ENCODE measurements around the gene TRIM44. TPM values are rescaled to one million over a fixed set of nuclear protein-coding genes. Genes with fewer than 3 reads are reported as not detected.
"Not testable (repeated sequence)": the region's sequence is repeated elsewhere in the genome, so short reads cannot be mapped to it uniquely, and the experiment has no call there.

The TRIM44 gene
- total RNA-seq, 1 experiment from 2014 or later, result 33.4 TPM

- H3K9me2 ChIP-seq (ENCODE audit: insufficient read depth); H3K27me3 ChIP-seq (ENCODE audit: insufficient read depth, low read length); POLR2A ChIA-PET; RAD21 ChIA-PET (ENCODE audit: low non-redundant PET in 1 of 2, low total read pairs in 2 of 2, uncharacterized antibody in 2 of 2, unreplicated experiment in 2 of 2); H4K20me1 ChIP-seq (ENCODE audit: insufficient read depth); H3K36me3 ChIP-seq (ENCODE audit: control insufficient read depth in 1 of 2, insufficient read depth in 2 of 2, low read length in 2 of 2); DNase-seq (ENCODE audit: low read depth, low spot score); intact Hi-C loops (cut with micrococcal nuclease); BruUV-seq (replicated peaks); H3K4me3 ChIP-seq (replicated peaks in 1 of 2; ENCODE audit: low read depth in 1 of 2, low read length in 2 of 2); H3K4me2 ChIP-seq (ENCODE audit: low read length); ATAC-seq; CTCF ChIA-PET; H3K79me2 ChIP-seq (ENCODE audit: insufficient read depth, low read length); H3K9me3 ChIP-seq (ENCODE audit: control insufficient read depth in 1 of 2, insufficient read depth in 1 of 2, low read depth in 1 of 2, low read length in 2 of 2); H3K9ac ChIP-seq (ENCODE audit: low read length); H2AFZ ChIP-seq (ENCODE audit: low read depth, low read length, poor library complexity, severe bottlenecking); H3K4me1 ChIP-seq (ENCODE audit: control insufficient read depth in 1 of 2, insufficient read depth in 2 of 2, low read length in 2 of 2); H3K27ac ChIP-seq (ENCODE audit: low read depth, low read length): not testable (repeated sequence)
Observed at GRCh38 chr11:35777241-35777640, 114.7 kb downstream of the TRIM44 start.

DNA sequence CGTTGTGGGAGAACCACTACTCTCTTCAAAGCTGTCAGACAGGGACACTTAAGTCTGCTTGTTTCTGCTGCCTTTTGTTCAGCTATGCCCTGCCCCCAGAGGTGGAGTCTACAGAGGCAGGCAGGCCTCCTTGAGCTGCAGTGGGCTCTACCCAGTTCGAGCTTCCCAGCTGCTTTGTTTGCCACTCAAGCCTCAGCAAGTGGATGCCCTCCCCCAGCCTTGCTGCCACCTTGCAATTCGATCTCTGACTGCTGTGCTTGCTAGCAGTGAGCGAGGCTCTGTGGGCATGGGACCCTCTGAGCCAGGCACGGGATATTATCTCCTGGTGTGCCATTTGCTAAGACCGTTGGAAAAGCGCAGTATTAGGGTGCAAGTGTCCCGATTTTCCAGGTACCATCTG, 116.4 kb downstream of the TRIM44 start:
- RAD21 ChIA-PET (ENCODE audit: low non-redundant PET in 1 of 2, low total read pairs in 2 of 2, uncharacterized antibody in 2 of 2, unreplicated experiment in 2 of 2), result not testable (repeated sequence)

DNA sequence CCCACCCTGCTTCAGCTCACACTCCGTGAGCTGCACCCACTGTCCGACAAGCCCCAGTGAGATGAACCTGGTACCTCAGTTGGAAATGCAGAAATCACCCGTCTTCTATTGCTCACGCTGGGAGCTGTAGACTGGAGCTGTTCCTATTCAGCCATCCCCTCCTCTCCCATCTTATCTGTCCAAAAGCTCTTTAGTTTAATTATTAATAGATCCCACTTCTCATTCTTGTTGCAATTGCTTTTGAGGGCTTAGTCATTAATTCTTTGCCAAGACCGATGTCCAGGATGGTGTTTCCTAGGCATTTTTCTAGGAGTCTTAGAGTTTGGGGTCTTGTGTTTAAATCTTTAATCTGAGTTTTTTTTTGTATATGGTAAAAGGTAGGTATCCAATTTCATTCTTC, 116.8 kb downstream of the TRIM44 start:
- intact Hi-C loops (cut with micrococcal nuclease), result no loop called here
- no TSS peak for BruUV-seq (replicated peaks)
- Histone ChIP-seq H3K9me3 (ENCODE audit: control insufficient read depth in 1 of 2, insufficient read depth in 1 of 2, low read depth in 1 of 2, low read length in 2 of 2) (0 out of 4 replicates have a peak, but pooled peaks cover 0 to 3% of the 10 kb centered on the region in 2 experiments), H3K9ac (ENCODE audit: low read length) (no peak overlapping the region), H3K79me2 (ENCODE audit: insufficient read depth, low read length) (no peaks in the 10 kb centered on the region), H3K9me2 (ENCODE audit: insufficient read depth) (no peaks in the 10 kb centered on the region), H3K27me3 (ENCODE audit: insufficient read depth, low read length) (no peaks in the 10 kb centered on the region), H2AFZ (ENCODE audit: low read depth, low read length, poor library complexity, severe bottlenecking) (no peak overlapping the region), H3K4me2 (ENCODE audit: low read length) (no peak overlapping the region), H3K27ac (ENCODE audit: low read depth, low read length) (no peak overlapping the region), H3K4me1 (ENCODE audit: control insufficient read depth in 1 of 2, insufficient read depth in 2 of 2, low read length in 2 of 2) (no peaks in the 10 kb centered on the region), H3K4me3 (replicated peaks in 1 of 2; ENCODE audit: low read depth in 1 of 2, low read length in 2 of 2) (no peak overlapping the region), H3K36me3 (ENCODE audit: control insufficient read depth in 1 of 2, insufficient read depth in 2 of 2, low read length in 2 of 2) (no peaks in the 10 kb centered on the region), H4K20me1 (ENCODE audit: insufficient read depth) (no peaks in the 10 kb centered on the region)
- CTCF ChIA-PET, result interaction anchor here (0.6 kb wide), 1 partner anchor 100 kb away, joined by 3 read pairs; no protein-coding TSS in a partner anchor
- DNase-seq (ENCODE audit: low read depth, low spot score) (no peak), ATAC-seq (no peak)
- TF ChIP-seq TCF7L2 (IDR thresholded peaks at IDR 0.05; ENCODE audit: borderline replicate concordance, extremely low read depth, insufficient read depth, insufficient read length) (no peak), POLR2A (IDR thresholded peaks at IDR 0.05; ENCODE audit: borderline replicate concordance, extremely low read depth, insufficient read depth, insufficient read length) (no peak), EZH2 (IDR thresholded peaks at IDR 0.05) (no peak), SRF (IDR thresholded peaks at IDR 0.05; ENCODE audit: low read depth) (no peak), CTCF (IDR thresholded peaks at IDR 0.05 in 2 of 3, conservative IDR thresholded peaks at IDR 0.05 in 1 of 3; ENCODE audit: borderline replicate concordance in 1 of 3, insufficient read depth in 1 of 3, low read depth in 2 of 3, low read length in 2 of 3) (no peak), CBX3 (IDR thresholded peaks at IDR 0.05; ENCODE audit: low read depth) (no peak), FOSL1 (IDR thresholded peaks at IDR 0.05; ENCODE audit: low read depth) (no peak), ELF1 (IDR thresholded peaks at IDR 0.05; ENCODE audit: borderline replicate concordance, low read depth) (no peak), EZH2phosphoT487 (IDR thresholded peaks at IDR 0.05; ENCODE audit: borderline replicate concordance) (no peak), EGR1 (IDR thresholded peaks at IDR 0.05; ENCODE audit: low read depth) (no peak), RAD21 (IDR thresholded peaks at IDR 0.05; ENCODE audit: low read depth) (no peak), POLR2AphosphoS5 (IDR thresholded peaks at IDR 0.05; ENCODE audit: low read depth, low read length) (no peak), JUND (IDR thresholded peaks at IDR 0.05) (no peak)
- RAD21 ChIA-PET (ENCODE audit: low non-redundant PET in 1 of 2, low total read pairs in 2 of 2, uncharacterized antibody in 2 of 2, unreplicated experiment in 2 of 2), result no interaction called here
- POLR2A ChIA-PET, result no interaction called here

More for the DNA sequence above, 116.4 kb downstream of the TRIM44 start:
- H3K4me1 ChIP-seq (ENCODE audit: control insufficient read depth in 1 of 2, insufficient read depth in 2 of 2, low read length in 2 of 2); H3K4me2 ChIP-seq (ENCODE audit: low read length); H3K4me3 ChIP-seq (replicated peaks in 1 of 2; ENCODE audit: low read depth in 1 of 2, low read length in 2 of 2); H2AFZ ChIP-seq (ENCODE audit: low read depth, low read length, poor library complexity, severe bottlenecking); H4K20me1 ChIP-seq (ENCODE audit: insufficient read depth); H3K27ac ChIP-seq (ENCODE audit: low read depth, low read length); H3K9me2 ChIP-seq (ENCODE audit: insufficient read depth); DNase-seq (ENCODE audit: low read depth, low spot score); H3K36me3 ChIP-seq (ENCODE audit: control insufficient read depth in 1 of 2, insufficient read depth in 2 of 2, low read length in 2 of 2); H3K9ac ChIP-seq (ENCODE audit: low read length); H3K79me2 ChIP-seq (ENCODE audit: insufficient read depth, low read length); H3K27me3 ChIP-seq (ENCODE audit: insufficient read depth, low read length); ATAC-seq; intact Hi-C loops (cut with micrococcal nuclease); POLR2A ChIA-PET; H3K9me3 ChIP-seq (ENCODE audit: control insufficient read depth in 1 of 2, insufficient read depth in 1 of 2, low read depth in 1 of 2, low read length in 2 of 2); BruUV-seq (replicated peaks): not testable (repeated sequence)
- CTCF ChIA-PET, result interaction anchor here (0.6 kb wide), 1 partner anchor 100 kb away, joined by 3 read pairs; no protein-coding TSS in a partner anchor

All from HCT116 (cell line).